ENCODE data around the gene ZNF785. TPM values are rescaled to one million over a fixed set of nuclear protein-coding genes. Genes with fewer than 3 reads are reported as not detected.
A peak's percentile ranks its signal among the peaks of the same experiment; 100 is the strongest.

ZNF785 gene
- total RNA-seq, 2 experiments from 2014 or later: 4.6 to 6.8 TPM

GRCh38 chr16:30574678-30575077 is 10.8 kb downstream of the ZNF785 start:
- no peak overlapping the region for H3K4me3 ChIP-seq (ENCODE audit: low read depth, low read length, poor library complexity, severe bottlenecking)
- H3K4me1 ChIP-seq (ENCODE audit: insufficient read depth, low read length, poor library complexity, severe bottlenecking): peaks cover 14% of the 10 kb centered on the region
- no peak for TF ChIP-seq EZH2phosphoT487 (IDR thresholded peaks at IDR 0.05; ENCODE audit: borderline replicate concordance, low read depth, low read length)
- TF ChIP-seq, protein P1, sequence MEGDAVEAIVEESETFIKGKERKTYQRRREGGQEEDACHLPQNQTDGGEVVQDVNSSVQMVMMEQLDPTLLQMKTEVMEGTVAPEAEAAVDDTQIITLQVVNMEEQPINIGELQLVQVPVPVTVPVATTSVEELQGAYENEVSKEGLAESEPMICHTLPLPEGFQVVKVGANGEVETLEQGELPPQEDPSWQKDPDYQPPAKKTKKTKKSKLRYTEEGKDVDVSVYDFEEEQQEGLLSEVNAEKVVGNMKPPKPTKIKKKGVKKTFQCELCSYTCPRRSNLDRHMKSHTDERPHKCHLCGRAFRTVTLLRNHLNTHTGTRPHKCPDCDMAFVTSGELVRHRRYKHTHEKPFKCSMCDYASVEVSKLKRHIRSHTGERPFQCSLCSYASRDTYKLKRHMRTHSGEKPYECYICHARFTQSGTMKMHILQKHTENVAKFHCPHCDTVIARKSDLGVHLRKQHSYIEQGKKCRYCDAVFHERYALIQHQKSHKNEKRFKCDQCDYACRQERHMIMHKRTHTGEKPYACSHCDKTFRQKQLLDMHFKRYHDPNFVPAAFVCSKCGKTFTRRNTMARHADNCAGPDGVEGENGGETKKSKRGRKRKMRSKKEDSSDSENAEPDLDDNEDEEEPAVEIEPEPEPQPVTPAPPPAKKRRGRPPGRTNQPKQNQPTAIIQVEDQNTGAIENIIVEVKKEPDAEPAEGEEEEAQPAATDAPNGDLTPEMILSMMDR (conservative IDR thresholded peaks at IDR 0.05; ENCODE audit: low read length): no peak
- H2AFZ ChIP-seq (ENCODE audit: low read length): no peak overlapping the region
- no peak for DNase-seq (ENCODE audit: low spot score)
- peak overlapping the region; percentile 14; the same call in 1 of the 2 replicates for H3K4me2 ChIP-seq (ENCODE audit: low read length)
- peaks cover 25% of the 10 kb centered on the region for H3K79me2 ChIP-seq (ENCODE audit: insufficient read depth, low read depth, low read length)
- CTCF ChIA-PET (ENCODE audit: unreplicated experiment): no interaction called here
- intact Hi-C loops (cut with micrococcal nuclease; ENCODE audit: unreplicated experiment): no loop called here
- H3K9me3 ChIP-seq (ENCODE audit: low read length): no peaks in the 10 kb centered on the region
- H3K27ac ChIP-seq (ENCODE audit: low read depth, low read length, poor library complexity, severe bottlenecking): no peak overlapping the region
- POLR2A ChIA-PET: interaction anchor here (0.6 to 1.2 kb wide), 3 partner anchors 12 to 91 kb away, joined by 3 to 4 read pairs (median 3); partner anchors contain the start of gene ZNF764
- TSS peak; percentile 42 for BruUV-seq (replicated peaks)
- no peaks in the 10 kb centered on the region for H3K9me2 ChIP-seq (ENCODE audit: insufficient read depth, low read length)
- peaks cover 10% of the 10 kb centered on the region for H3K36me3 ChIP-seq (ENCODE audit: insufficient read depth, low read length)
- H4K20me1 ChIP-seq (ENCODE audit: insufficient read depth, low read length): no peaks in the 10 kb centered on the region

- Histone ChIP-seq H3K36me3 (ENCODE audit: insufficient read depth, low read length) (no peaks in the 10 kb centered on the region), H3K4me1 (ENCODE audit: insufficient read depth, low read length, poor library complexity, severe bottlenecking) (peaks cover 30% of the 10 kb centered on the region), H3K4me2 (ENCODE audit: low read length) (peak within 1 kb of the TSS; percentile 99), H3K4me3 (ENCODE audit: low read depth, low read length, poor library complexity, severe bottlenecking) (peak within 1 kb of the TSS; percentile 79), H3K9me3 (ENCODE audit: low read length) (no peaks in the 10 kb centered on the region), H3K79me2 (ENCODE audit: insufficient read depth, low read depth, low read length) (peaks cover 25% of the 10 kb centered on the region), H4K20me1 (ENCODE audit: insufficient read depth, low read length) (no peaks in the 10 kb centered on the region), H3K27ac (ENCODE audit: low read depth, low read length, poor library complexity, severe bottlenecking) (peak within 1 kb of the TSS; percentile 79), H2AFZ (ENCODE audit: low read length) (peak within 1 kb of the TSS; percentile 64), H3K9me2 (ENCODE audit: insufficient read depth, low read length) (no peaks in the 10 kb centered on the region)
- TF ChIP-seq EZH2phosphoT487 (IDR thresholded peaks at IDR 0.05; ENCODE audit: borderline replicate concordance, low read depth, low read length): no peak
- TF ChIP-seq, protein P1 (conservative IDR thresholded peaks at IDR 0.05; ENCODE audit: low read length): no peak
- POLR2A ChIA-PET: interaction anchor here (0.6 to 3.0 kb wide), 5 partner anchors 14 to 78 kb away, joined by 3 to 31 read pairs (median 5); partner anchors contain the start of gene ZNF764
- no TSS peak for BruUV-seq (replicated peaks)
- DNase-seq (ENCODE audit: low spot score): peak; percentile 98
- CTCF ChIA-PET (ENCODE audit: unreplicated experiment): interaction anchor here (0.6 to 1.7 kb wide), 5 partner anchors 13 to 83 kb away, joined by 3 to 7 read pairs (median 3); partner anchors contain the start of genes ZNF747 and ZNF764
- intact Hi-C loops (cut with micrococcal nuclease; ENCODE audit: unreplicated experiment): loop anchor here (1.0 kb wide), 1 partner anchor 13 kb away; the partner anchor contains the start of gene ZNF764
Measured at GRCh38 chr16:30571445-30572322, 13.8 kb downstream of the ZNF785 start, which contains the start of gene ZNF688. Gene ZNF688 (minus strand): TSS chr16:30571714. CDS start chr16:30571629, 85 bp downstream.
